CD14-positive monocyte (primary cell): ENCODE measurements around the gene GPR42. TPM values are rescaled to one million over a fixed set of nuclear protein-coding genes. Genes with fewer than 3 reads are reported as not detected.

ENCODE experiments used
- DNase-seq, 3 donors: peaks; one replicate each; pipeline ENCODE4 v3.0.0-alpha.2; 2011 to 2022
- H2AFZ ChIP-seq: 2 replicates; pipeline ENCODE4 v1.6.0; 2012; ENCODE audit warnings: mild to moderate bottlenecking, low read depth, low read length, inconsistent platforms; ENCODE audit not compliant: insufficient read depth, poor library complexity, severe bottlenecking
- H3K27ac ChIP-seq, 2 donors: 1 replicate in 1 of 2; 2 replicates in 1 of 2; pipeline ENCODE4 v1.5.1; 2012 to 2013; ENCODE audit warnings: low read length in 2 of 2, control low read depth in 1 of 2, inconsistent platforms in 1 of 2, low read depth in 1 of 2, mild to moderate bottlenecking in 1 of 2
- H3K27me3 ChIP-seq, 2 donors: one replicate each; pipeline versions ENCODE4 v1.6.0 to v1.6.1; 2011 to 2013; ENCODE audit warnings: low read length in 2 of 2; ENCODE audit not compliant: control insufficient read depth in 2 of 2, insufficient read depth in 2 of 2
- H3K36me3 ChIP-seq, 2 donors: replicated peaks in 1 of 2; 1 replicate in 1 of 2; 2 replicates in 1 of 2; pipeline versions ENCODE4 v1.5.1 to v1.6.1; 2012 to 2013; ENCODE audit warnings: low read length in 2 of 2, control low read depth in 1 of 2, inconsistent platforms in 1 of 2, mild to moderate bottlenecking in 1 of 2; ENCODE audit not compliant: insufficient read depth in 2 of 2, control insufficient read depth in 1 of 2
- H3K4me1 ChIP-seq, 2 donors: 1 replicate in 1 of 2; 2 replicates in 1 of 2; pipeline versions ENCODE4 v1.5.1 to v1.6.1; 2012 to 2013; ENCODE audit warnings: low read length in 2 of 2, control low read depth in 1 of 2, inconsistent platforms in 1 of 2, mild to moderate bottlenecking in 1 of 2, moderate library complexity in 1 of 2; ENCODE audit not compliant: insufficient read depth in 2 of 2, control insufficient read depth in 1 of 2
- H3K4me2 ChIP-seq: replicated peaks from 2 replicates; pipeline ENCODE3; 2012; ENCODE audit warnings: low read length, moderate library complexity, mild to moderate bottlenecking; ENCODE audit not compliant: poor library complexity, severe bottlenecking; ENCODE audit errors: extremely low read depth
- H3K4me3 ChIP-seq, 3 experiments: fragments of 200-600 bp in 1 of 3; sonication (generic) in 1 of 3; replicated peaks in 1 of 3; 1 replicate in 2 of 3; 2 replicates in 1 of 3; pipeline ENCODE4 v1.5.1; 2011 to 2013; ENCODE audit warnings: low read length in 3 of 3, mild to moderate bottlenecking in 3 of 3, control low read depth in 2 of 3, low read depth in 2 of 3, inconsistent platforms in 1 of 3, moderate library complexity in 1 of 3
- H3K79me2 ChIP-seq: 2 replicates; pipeline ENCODE4 v1.6.0; 2012; ENCODE audit warnings: mild to moderate bottlenecking, control low read depth, inconsistent platforms, low read length, moderate library complexity; ENCODE audit not compliant: insufficient read depth
- H3K9ac ChIP-seq: 2 replicates; pipeline ENCODE4 v1.6.0; 2017; ENCODE audit warnings: low read length, mild to moderate bottlenecking; ENCODE audit not compliant: insufficient read depth, poor library complexity, severe bottlenecking
- H3K9me3 ChIP-seq, 2 donors: replicated peaks in 1 of 2; 1 replicate in 1 of 2; 2 replicates in 1 of 2; pipeline versions ENCODE4 v1.5.1 to v1.6.1; 2012 to 2013; ENCODE audit warnings: low read length in 2 of 2, control low read depth in 1 of 2; ENCODE audit not compliant: control insufficient read depth in 1 of 2, insufficient read depth in 1 of 2
- H4K20me1 ChIP-seq: 2 replicates; pipeline ENCODE4 v1.6.0; 2012; ENCODE audit warnings: mild to moderate bottlenecking, low read length, control low read depth, moderate library complexity; ENCODE audit not compliant: insufficient read depth
- H3K27ac Mint-ChIP-seq, 7 donors: one replicate each; pipeline ENCODE4 v1.8.0; 2020; ENCODE audit warnings: mild to moderate bottlenecking in 7 of 7, mixed read lengths in 7 of 7, moderate library complexity in 6 of 7, inconsistent platforms in 2 of 7
- H3K27me3 Mint-ChIP-seq, 3 donors: one replicate each; pipeline ENCODE4 v1.8.0; 2021 to 2022; ENCODE audit warnings: low read depth in 3 of 3, mild to moderate bottlenecking in 3 of 3, mixed read lengths in 3 of 3, moderate library complexity in 3 of 3, inconsistent platforms in 1 of 3
- H3K36me3 Mint-ChIP-seq, 2 donors: one replicate each; pipeline ENCODE4 v1.8.0; 2020; ENCODE audit warnings: mixed read lengths in 2 of 2, inconsistent platforms in 1 of 2, mild to moderate bottlenecking in 1 of 2
- H3K4me1 Mint-ChIP-seq: one replicate; pipeline ENCODE4 v1.8.0; 2020; ENCODE audit warnings: mild to moderate bottlenecking, mixed read lengths
- H3K4me3 Mint-ChIP-seq, 2 donors: one replicate each; pipeline ENCODE4 v1.8.0; 2020; ENCODE audit warnings: mild to moderate bottlenecking in 2 of 2, mixed read lengths in 2 of 2, moderate library complexity in 1 of 2
- H3K9me3 Mint-ChIP-seq, 7 donors: one replicate each; pipeline ENCODE4 v1.8.0; 2020 to 2022; ENCODE audit warnings: mixed read lengths in 7 of 7, mild to moderate bottlenecking in 6 of 7, moderate library complexity in 6 of 7, inconsistent platforms in 2 of 7
- WGBS: methylation state at CpG from one replicate; pipeline ENCODE4 v1.1.5; 2013; ENCODE audit warnings: missing lambda C conversion rate; ENCODE audit not compliant: insufficient coverage; 5-methylcytosine and 5-hydroxymethylcytosine counted together
- intact Hi-C, 2 donors: fragments of 100-400 bp; cut with micrococcal nuclease; formaldehyde crosslinking; loops; one replicate each; pipeline versions ENCODE4 v1.15.0 to v1.15.1; 2023
- polyA plus RNA-seq, 3 donors: library from polyadenylated mRNA; depleted of rRNA in 1 of 3; unstranded in 2 of 3; stranded (reverse) in 1 of 3; fragments of 300-500 nt in 2 of 3; fragments of >200 nt in 1 of 3; fragmentation: Illumina TruSeq in 2 of 3; gene quantifications; 1 replicate in 2 of 3; 2 replicates in 1 of 3; pipeline ENCODE4 v1.2.3, GENCODE V29; 2012 to 2021
- TF ChIP-seq, protein P1 (sequence below): fragments of 200-600 bp; IDR thresholded peaks from one replicate; pipeline ENCODE4 v1.8.0; 2022; ENCODE audit warnings: antibody characterized with exemption, mild to moderate bottlenecking

GPR42 gene
- polyA plus RNA-seq, 3 donors, result 0.17 to 2.9 TPM; not detected in 1

DNA sequence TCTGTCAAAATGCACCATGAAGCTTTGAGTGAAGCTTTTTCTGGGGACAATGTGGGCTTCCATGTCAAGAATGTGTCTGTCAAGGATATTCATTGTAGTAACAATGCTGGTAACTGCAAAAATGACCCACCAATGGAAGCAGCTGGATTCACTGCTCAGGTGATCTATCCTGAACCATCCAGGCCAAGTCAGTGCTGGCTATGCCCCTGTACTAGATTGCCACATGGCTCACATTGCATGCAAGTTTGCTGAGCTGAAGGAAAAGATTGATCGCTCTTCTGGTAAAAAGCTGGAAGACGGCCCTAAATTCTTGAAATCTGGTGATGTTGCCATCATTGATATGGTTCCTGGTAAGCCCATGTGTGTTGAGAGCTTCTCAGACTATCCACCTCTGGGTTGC, 12.7 kb downstream of the GPR42 start:
- Histone ChIP-seq H3K9me3 (peaks cover 16 to 25% of the 10 kb centered on the region in 2 donors), H3K4me3 (no peak overlapping the region), H3K27me3 (no peaks in the 10 kb centered on the region), H4K20me1 (no peaks in the 10 kb centered on the region), H2AFZ (no peak overlapping the region), H3K4me1 (no peaks in the 10 kb centered on the region), H3K27ac (no peak overlapping the region), H3K36me3 (no peaks in the 10 kb centered on the region), H3K9ac (no peak overlapping the region), H3K4me2 (no peak overlapping the region), H3K79me2 (no peaks in the 10 kb centered on the region)
- Mint-ChIP-seq H3K36me3 (peaks cover 0 to 2% of the 10 kb centered on the region in 2 donors), H3K27me3 (peaks cover 4 to 17% (median 12%) of the 10 kb centered on the region in 3 donors), H3K4me3 (no peak overlapping the region), H3K4me1 (no peaks in the 10 kb centered on the region), H3K9me3 (peaks cover 6 to 39% (median 19%) of the 10 kb centered on the region in 7 donors), H3K27ac (no peak overlapping the region)
- 100% methylated on average over 2 of the region's 2 CpGs for WGBS
- intact Hi-C loops, result no loop called here
- DNase-seq, result no peak
- TF ChIP-seq, protein P1, sequence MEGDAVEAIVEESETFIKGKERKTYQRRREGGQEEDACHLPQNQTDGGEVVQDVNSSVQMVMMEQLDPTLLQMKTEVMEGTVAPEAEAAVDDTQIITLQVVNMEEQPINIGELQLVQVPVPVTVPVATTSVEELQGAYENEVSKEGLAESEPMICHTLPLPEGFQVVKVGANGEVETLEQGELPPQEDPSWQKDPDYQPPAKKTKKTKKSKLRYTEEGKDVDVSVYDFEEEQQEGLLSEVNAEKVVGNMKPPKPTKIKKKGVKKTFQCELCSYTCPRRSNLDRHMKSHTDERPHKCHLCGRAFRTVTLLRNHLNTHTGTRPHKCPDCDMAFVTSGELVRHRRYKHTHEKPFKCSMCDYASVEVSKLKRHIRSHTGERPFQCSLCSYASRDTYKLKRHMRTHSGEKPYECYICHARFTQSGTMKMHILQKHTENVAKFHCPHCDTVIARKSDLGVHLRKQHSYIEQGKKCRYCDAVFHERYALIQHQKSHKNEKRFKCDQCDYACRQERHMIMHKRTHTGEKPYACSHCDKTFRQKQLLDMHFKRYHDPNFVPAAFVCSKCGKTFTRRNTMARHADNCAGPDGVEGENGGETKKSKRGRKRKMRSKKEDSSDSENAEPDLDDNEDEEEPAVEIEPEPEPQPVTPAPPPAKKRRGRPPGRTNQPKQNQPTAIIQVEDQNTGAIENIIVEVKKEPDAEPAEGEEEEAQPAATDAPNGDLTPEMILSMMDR, result no peak

DNA sequence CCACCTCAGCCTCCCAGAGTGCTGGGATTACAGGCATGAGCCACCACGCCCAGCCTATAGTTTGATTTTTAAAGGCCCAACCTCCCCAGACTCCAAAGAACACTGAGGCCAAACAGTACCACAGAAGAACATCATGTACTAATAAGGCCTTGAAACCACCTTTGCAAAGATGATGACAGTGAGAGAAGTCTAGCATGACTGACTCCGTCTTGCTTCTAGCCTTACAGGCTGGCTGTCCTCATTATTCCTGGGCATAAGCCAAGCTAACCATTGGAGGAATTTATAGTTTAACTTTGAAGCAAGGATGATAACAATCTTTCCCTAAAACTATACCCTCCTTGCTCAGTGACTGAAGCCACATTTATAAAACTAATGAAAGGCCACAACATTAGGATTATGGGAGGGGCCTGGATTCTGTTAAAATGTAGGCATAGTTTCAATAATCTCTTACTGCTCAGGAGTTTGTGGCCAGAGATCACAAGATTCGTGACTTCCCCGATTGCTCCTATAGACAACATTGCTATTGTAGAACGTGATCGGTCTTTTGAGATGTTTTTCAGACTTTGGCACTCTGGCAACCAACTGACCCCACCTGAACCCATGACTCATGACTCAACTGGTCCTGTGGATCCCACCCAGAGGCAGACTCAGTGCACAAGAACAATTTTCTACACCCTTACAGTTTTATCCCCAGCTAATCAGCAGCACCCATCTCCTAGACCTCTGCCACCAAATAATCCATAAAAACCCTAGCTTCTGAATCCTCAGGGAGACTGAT, 17.6 kb downstream of the GPR42 start:
- Histone ChIP-seq H3K4me3 (no peak overlapping the region), H3K27me3 (no peaks in the 10 kb centered on the region), H2AFZ (no peak overlapping the region), H3K9ac (no peak overlapping the region), H3K36me3 (no peaks in the 10 kb centered on the region), H3K9me3 (peaks cover 15 to 25% of the 10 kb centered on the region in 2 donors), H3K4me1 (peaks cover 2 to 6% of the 10 kb centered on the region in 2 donors), H3K4me2 (no peak overlapping the region), H3K27ac (no peak overlapping the region), H4K20me1 (no peaks in the 10 kb centered on the region), H3K79me2 (no peaks in the 10 kb centered on the region)
- H3K4me3 Mint-ChIP-seq, result no peak overlapping the region
- peaks cover 0 to 3% (median 2%) of the 10 kb centered on the region in 3 donors for H3K27me3 Mint-ChIP-seq
- TF ChIP-seq, protein P1, result no peak
- no peak overlapping the region for H3K27ac Mint-ChIP-seq
- 97% methylated on average over 3 of the region's 6 CpGs for WGBS
- H3K36me3 Mint-ChIP-seq, result peaks cover 0 to 2% of the 10 kb centered on the region in 2 donors
- intact Hi-C loops, result no loop called here
- peaks cover 5% of the 10 kb centered on the region for H3K4me1 Mint-ChIP-seq
- DNase-seq, result no peak
- peaks cover 6 to 35% (median 18%) of the 10 kb centered on the region in 7 donors for H3K9me3 Mint-ChIP-seq
